Mesenchymal stem cell (in vitro differentiated cells and primary cell): Measurements from ENCODE around the gene MEIKIN.

ENCODE experiments used
- DNase-seq: peaks from one replicate; pipeline ENCODE4 v3.0.0-alpha.2; 2013
- H2AFZ ChIP-seq: one replicate; pipeline ENCODE4 v1.6.1; 2013; ENCODE audit warnings: low read depth, mild to moderate bottlenecking, control low read depth, inconsistent platforms, low read length, moderate library complexity
- H2AK5ac ChIP-seq: 2 replicates; pipeline ENCODE4 v1.6.1; 2013; ENCODE audit warnings: low read length, moderate library complexity, mild to moderate bottlenecking, inconsistent platforms; ENCODE audit not compliant: severe bottlenecking
- H2BK120ac ChIP-seq: one replicate; pipeline ENCODE4 v1.6.1; 2013; ENCODE audit warnings: low read depth, mild to moderate bottlenecking, inconsistent platforms, low read length, moderate library complexity
- H2BK12ac ChIP-seq, 2 experiments: one replicate each; pipeline ENCODE4 v1.6.1; 2013; ENCODE audit warnings: inconsistent platforms in 2 of 2, low read length in 2 of 2, mild to moderate bottlenecking in 2 of 2, moderate library complexity in 2 of 2, control low read depth in 1 of 2
- H2BK15ac ChIP-seq: one replicate; pipeline ENCODE4 v1.6.1; 2013; ENCODE audit warnings: mild to moderate bottlenecking, low read depth, inconsistent platforms; ENCODE audit not compliant: poor library complexity, severe bottlenecking
- H2BK5ac ChIP-seq: 2 replicates; pipeline ENCODE4 v1.6.1; 2013; ENCODE audit warnings: low read depth, mild to moderate bottlenecking, low read length, control low read depth, inconsistent platforms; ENCODE audit not compliant: poor library complexity, severe bottlenecking
- H3K14ac ChIP-seq, 2 experiments: one replicate each; pipeline ENCODE4 v1.6.1; 2013; ENCODE audit warnings: inconsistent platforms in 2 of 2, low read length in 2 of 2, control low read depth in 1 of 2, mild to moderate bottlenecking in 1 of 2, moderate library complexity in 1 of 2
- H3K18ac ChIP-seq, 2 experiments: one replicate each; pipeline ENCODE4 v1.6.1; 2013; ENCODE audit warnings: inconsistent platforms in 2 of 2, low read length in 2 of 2, control low read depth in 1 of 2, low read depth in 1 of 2, mild to moderate bottlenecking in 1 of 2
- H3K23ac ChIP-seq, 2 experiments: one replicate each; pipeline ENCODE4 v1.6.1; 2013; ENCODE audit warnings: inconsistent platforms in 2 of 2, low read length in 2 of 2, mild to moderate bottlenecking in 2 of 2, moderate library complexity in 2 of 2, control low read depth in 1 of 2
- H3K27ac ChIP-seq: 2 replicates; pipeline ENCODE4 v1.5.1; 2013; ENCODE audit warnings: mild to moderate bottlenecking, moderate library complexity, low read length, control low read depth, inconsistent platforms; ENCODE audit not compliant: poor library complexity, severe bottlenecking
- H3K27me3 ChIP-seq, 2 experiments: 2 replicates each; pipeline versions ENCODE4 v1.6.1 to v1.7.0; 2013; ENCODE audit warnings: low read length in 2 of 2, mild to moderate bottlenecking in 2 of 2, moderate library complexity in 2 of 2, control low read depth in 1 of 2, inconsistent platforms in 1 of 2; ENCODE audit not compliant: control insufficient read depth in 1 of 2, insufficient read depth in 1 of 2
- H3K36me3 ChIP-seq, 2 experiments: 2 replicates each; pipeline versions ENCODE4 v1.6.1 to v1.7.0; 2013; ENCODE audit warnings: low read length in 2 of 2, control low read depth in 1 of 2, inconsistent platforms in 1 of 2, low read depth in 1 of 2, mild to moderate bottlenecking in 1 of 2; ENCODE audit not compliant: insufficient read depth in 2 of 2, control insufficient read depth in 1 of 2
- H3K4ac ChIP-seq, 2 experiments: one replicate each; pipeline ENCODE4 v1.6.1; 2013; ENCODE audit warnings: inconsistent platforms in 2 of 2, low read length in 2 of 2, mild to moderate bottlenecking in 2 of 2, moderate library complexity in 2 of 2, control low read depth in 1 of 2, low read depth in 1 of 2
- H3K4me1 ChIP-seq: 2 replicates; pipeline ENCODE4 v1.6.1; 2013; ENCODE audit warnings: low read depth, low read length, control low read depth; ENCODE audit not compliant: control insufficient read depth, insufficient read depth
- H3K4me2 ChIP-seq: 2 replicates; pipeline ENCODE4 v1.6.1; 2013; ENCODE audit warnings: low read length, mild to moderate bottlenecking, inconsistent platforms; ENCODE audit not compliant: poor library complexity, severe bottlenecking
- H3K4me3 ChIP-seq, 2 experiments: 2 replicates each; pipeline versions ENCODE4 v1.5.1 to v1.7.0; 2013; ENCODE audit warnings: low read length in 2 of 2, mild to moderate bottlenecking in 2 of 2, control low read depth in 1 of 2, low read depth in 1 of 2; ENCODE audit not compliant: insufficient read depth in 1 of 2
- H3K79me1 ChIP-seq: replicated peaks from 2 replicates; pipeline ENCODE4 v1.6.1; 2013; ENCODE audit warnings: mild to moderate bottlenecking, control low read depth, low read length, inconsistent platforms; ENCODE audit not compliant: poor library complexity, severe bottlenecking
- H3K9ac ChIP-seq: 2 replicates; pipeline ENCODE4 v1.7.0; 2013; ENCODE audit warnings: mild to moderate bottlenecking, low read length, moderate library complexity
- H3K9me3 ChIP-seq: 2 replicates; pipeline ENCODE4 v1.7.0; 2013; ENCODE audit warnings: mild to moderate bottlenecking, low read length; ENCODE audit not compliant: control insufficient read depth
- H4K8ac ChIP-seq: one replicate; pipeline ENCODE4 v1.6.1; 2013; ENCODE audit warnings: inconsistent platforms, mild to moderate bottlenecking, low read length, moderate library complexity
- H4K91ac ChIP-seq: one replicate; pipeline ENCODE4 v1.6.1; 2013; ENCODE audit warnings: mild to moderate bottlenecking, low read length, inconsistent platforms
- WGBS: methylation state at CpG from one replicate; pipeline ENCODE4 v1.1.7; 2013; ENCODE audit warnings: mixed read lengths; 5-methylcytosine and 5-hydroxymethylcytosine counted together

The MEIKIN gene

DNA sequence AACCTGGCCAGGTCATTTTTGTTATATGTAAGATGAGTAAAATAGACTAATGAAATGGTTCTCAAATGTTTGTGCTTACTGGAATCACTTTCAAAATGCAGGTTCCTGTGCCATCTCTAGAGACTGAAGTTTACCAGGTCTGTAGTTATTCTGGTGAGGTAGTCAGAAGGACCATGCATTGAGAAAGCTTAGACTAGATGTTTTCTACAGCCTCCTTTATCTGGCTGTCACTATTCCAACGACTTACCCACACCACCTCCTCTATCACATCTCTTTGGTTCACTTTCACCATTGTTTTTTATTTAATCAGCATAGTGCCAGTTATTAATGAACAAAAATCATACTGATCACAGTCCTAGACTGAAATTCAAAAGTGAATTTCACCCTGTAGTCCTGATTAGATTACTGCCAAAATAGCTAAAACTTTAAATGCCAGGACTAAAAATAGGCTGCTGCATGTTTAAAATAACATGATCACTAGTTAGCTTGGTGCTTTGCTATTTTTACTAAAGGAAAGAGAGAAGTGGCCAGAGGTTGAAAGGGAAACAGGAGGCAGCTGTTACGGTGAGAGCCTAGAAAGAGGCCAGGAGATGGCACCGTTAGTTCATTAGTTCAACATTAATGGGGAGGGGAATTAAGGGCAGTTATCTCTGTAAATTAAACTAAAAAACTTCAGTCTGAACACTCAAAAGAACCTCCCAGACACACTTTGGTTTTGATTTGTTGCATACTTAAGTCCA is 134.8 kb downstream of the MEIKIN start:
- no peak overlapping the region for H3K4ac ChIP-seq
- H3K14ac ChIP-seq: no peak overlapping the region
- no peak overlapping the region for H2AFZ ChIP-seq
- H2BK5ac ChIP-seq: no peak overlapping the region
- no peaks in the 10 kb centered on the region for H3K36me3 ChIP-seq
- H3K23ac ChIP-seq: no peak overlapping the region
- no peak overlapping the region for H2BK12ac ChIP-seq
- H3K4me1 ChIP-seq: no peaks in the 10 kb centered on the region
- no peak overlapping the region for H3K27ac ChIP-seq
- DNase-seq: peak; percentile 45
- no peak overlapping the region for H2AK5ac ChIP-seq
- no peak overlapping the region for H4K8ac ChIP-seq
- H2BK15ac ChIP-seq: no peak overlapping the region
- peaks cover 4% of the 10 kb centered on the region for H3K9me3 ChIP-seq
- no peak overlapping the region for H3K4me3 ChIP-seq
- no peaks in the 10 kb centered on the region for H3K79me1 ChIP-seq
- H3K9ac ChIP-seq: peak overlapping the region; percentile 12
- no peak overlapping the region for H4K91ac ChIP-seq
- WGBS: 0% methylated on average over 1 of the region's 3 CpGs
- H3K4me2 ChIP-seq: no peak overlapping the region
- H3K27me3 ChIP-seq: no peaks in the 10 kb centered on the region
- H3K18ac ChIP-seq: no peak overlapping the region
- no peak overlapping the region for H2BK120ac ChIP-seq

DNA sequence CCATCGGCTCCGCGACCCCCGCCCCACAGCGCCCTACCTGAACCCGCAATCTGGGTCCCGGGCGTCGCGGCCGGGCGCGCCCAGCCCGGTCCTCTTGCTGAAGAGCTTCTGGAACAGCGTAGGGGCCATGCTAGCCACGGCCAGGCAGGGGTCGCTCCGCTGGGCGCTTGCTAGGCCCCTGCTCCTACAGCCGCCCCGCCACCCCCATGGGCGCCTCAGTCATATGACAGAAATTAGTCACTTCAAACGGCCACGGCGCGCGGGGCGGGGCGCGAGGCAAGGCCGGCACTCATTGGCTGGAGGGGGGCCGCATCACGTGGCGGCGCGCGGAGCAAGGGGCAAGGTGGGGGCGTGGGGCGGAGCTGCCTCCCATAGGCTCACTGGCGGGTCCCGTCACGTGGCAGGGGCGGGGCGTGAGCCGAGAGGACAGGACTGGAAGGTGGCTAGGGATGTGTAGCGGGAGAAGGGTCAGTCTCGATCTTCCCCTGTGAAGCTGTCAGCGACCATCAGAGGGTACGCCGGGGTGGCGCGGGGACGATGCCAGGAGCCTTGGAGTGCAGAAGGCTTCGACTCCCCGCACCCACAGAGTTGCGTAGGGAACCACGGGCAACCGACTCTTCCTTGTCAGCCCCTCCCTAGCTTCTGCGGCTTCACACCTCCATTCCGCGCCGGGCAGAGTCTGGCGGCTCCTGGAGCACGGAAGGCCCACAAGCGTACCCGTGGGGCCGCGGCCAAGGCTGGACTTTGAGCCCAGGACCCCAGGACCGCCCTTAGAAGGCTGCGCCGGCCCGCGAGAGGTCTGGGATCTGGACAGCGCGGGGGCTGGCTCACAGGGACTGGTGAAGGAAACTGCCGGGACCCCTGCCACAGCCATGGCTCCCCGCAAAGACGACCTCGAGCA is 148.4 kb downstream of the MEIKIN start, which contains the start of gene FNIP1:
Gene FNIP1, minus strand, starts transcription at position 225 of the 901 bp plus-strand sequence. Its CDS starts 96 bp downstream, at position 129.
- Histone ChIP-seq H4K8ac (peak within 1 kb of the TSS; percentile 93), H3K18ac (peak within 1 kb of the TSS; percentile 74 to 99), H3K4me2 (peak within 1 kb of the TSS; percentile 82), H3K4me3 (peak within 1 kb of the TSS; percentile 80 to 90), H3K36me3 (peaks cover 0 to 14% of the 10 kb centered on the region in 2 experiments), H2BK120ac (peak within 1 kb of the TSS; percentile 93), H3K23ac (peak within 1 kb of the TSS in 1 of 2 experiments; percentile 93), H3K9ac (peak within 1 kb of the TSS; percentile 99), H2BK5ac (peak within 1 kb of the TSS; percentile 79), H2AFZ (peak within 1 kb of the TSS; percentile 99), H3K4ac (peak within 1 kb of the TSS; percentile 57 to 96), H2BK12ac (peak within 1 kb of the TSS in 1 of 2 experiments; percentile 95), H2AK5ac (no peak within 1 kb of the TSS), H3K27ac (peak within 1 kb of the TSS; percentile 92), H3K79me1 (no peaks in the 10 kb centered on the region), H3K27me3 (no peaks in the 10 kb centered on the region), H3K9me3 (no peaks in the 10 kb centered on the region), H3K4me1 (peaks cover 6% of the 10 kb centered on the region), H4K91ac (peak within 1 kb of the TSS; percentile 81), H2BK15ac (peak within 1 kb of the TSS; percentile 70), H3K14ac (peak within 1 kb of the TSS in 1 of 2 experiments; percentile 95)
- DNase-seq: peak; percentile 98
- under 1% methylated on average over 69 of the region's 79 CpGs for WGBS

DNA sequence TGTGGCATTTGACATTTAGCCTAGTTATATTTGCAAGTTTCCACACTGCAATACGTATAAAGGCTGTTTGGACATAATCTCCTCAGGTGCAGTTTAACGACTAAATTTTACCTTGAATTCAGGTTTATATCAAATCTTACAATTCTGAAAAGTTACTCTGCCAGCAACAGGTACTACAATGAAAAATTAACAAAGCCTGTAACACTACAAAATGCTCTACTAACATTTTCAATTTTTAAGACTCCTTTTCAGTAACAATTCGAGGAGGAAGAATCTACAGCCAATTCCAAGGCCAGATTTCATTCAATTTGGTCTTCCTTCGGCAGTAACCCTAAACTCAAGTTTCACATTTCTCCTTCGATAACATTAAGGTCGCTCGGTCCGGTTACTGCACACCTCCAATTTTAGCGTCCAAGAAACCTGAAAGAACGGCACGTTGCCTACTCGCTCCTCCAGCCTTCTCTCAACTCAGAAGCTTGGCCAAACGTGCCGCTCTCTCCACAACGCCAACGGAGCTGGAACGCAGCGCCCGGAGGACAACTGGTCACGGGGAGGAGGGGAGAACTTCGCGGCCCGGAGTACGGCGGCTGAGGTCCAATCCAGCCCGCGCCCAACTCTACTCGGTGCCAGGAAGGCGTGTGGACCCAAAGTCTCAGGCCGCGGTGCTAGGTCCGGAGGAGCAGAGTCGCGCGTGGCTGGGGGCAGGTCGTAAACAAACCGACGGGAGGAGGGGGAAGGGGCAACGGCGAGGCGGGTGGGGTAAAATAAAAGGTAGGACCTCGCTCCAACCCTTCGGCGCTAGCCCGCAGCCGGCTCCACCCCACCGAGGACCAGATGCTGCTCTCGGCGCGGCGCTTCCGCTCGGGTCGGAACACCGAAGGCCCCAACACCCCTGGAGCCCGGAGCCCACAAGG is 149.3 kb downstream of the MEIKIN start:
- Histone ChIP-seq H3K27ac (peak overlapping the region; percentile 39), H2AK5ac (no peak overlapping the region), H3K79me1 (no peaks in the 10 kb centered on the region), H3K9me3 (no peaks in the 10 kb centered on the region), H3K36me3 (peaks cover 0 to 14% of the 10 kb centered on the region in 2 experiments), H2BK15ac (peak overlapping the region; percentile 55), H2BK12ac (peak overlapping the region in 1 of 2 experiments; percentile 37), H3K27me3 (no peaks in the 10 kb centered on the region), H4K91ac (peak overlapping the region; percentile 77), H3K4ac (peak overlapping the region; percentile 43 to 96), H3K18ac (peak overlapping the region; percentile 74 to 97), H2BK120ac (peak overlapping the region; percentile 93), H2AFZ (peak overlapping the region; percentile 85), H3K23ac (peak overlapping the region in 1 of 2 experiments; percentile 75), H2BK5ac (peak overlapping the region; percentile 79), H4K8ac (peak overlapping the region; percentile 93), H3K4me3 (peak overlapping the region; percentile 80 to 90), H3K4me2 (peak overlapping the region; percentile 66), H3K9ac (peak overlapping the region; percentile 99), H3K14ac (peak overlapping the region in 1 of 2 experiments; percentile 95), H3K4me1 (peaks cover 6% of the 10 kb centered on the region)
- 1% methylated on average over 50 of the region's 56 CpGs for WGBS
- DNase-seq: peak; percentile 67
